Glutamatergic neuron (in vitro differentiated cells): ENCODE data around the gene DOCK1. TPM values are rescaled to one million over a fixed set of nuclear protein-coding genes. Genes with fewer than 3 reads are reported as not detected.

Experiments used
- DNase-seq: peaks from one replicate; pipeline ENCODE4 v3.0.0; 2022
- H3K27ac Mint-ChIP-seq: one replicate; pipeline ENCODE4 v1.8.0; 2020; ENCODE audit warnings: mild to moderate bottlenecking, mixed read lengths, inconsistent platforms; ENCODE audit not compliant: unreplicated experiment
- H3K27me3 Mint-ChIP-seq: one replicate; pipeline ENCODE4 v1.8.0; 2020; ENCODE audit warnings: mild to moderate bottlenecking, moderate library complexity, mixed read lengths, inconsistent platforms; ENCODE audit not compliant: unreplicated experiment
- H3K36me3 Mint-ChIP-seq: one replicate; pipeline ENCODE4 v1.8.0; 2020; ENCODE audit warnings: mild to moderate bottlenecking, mixed read lengths, inconsistent platforms; ENCODE audit not compliant: unreplicated experiment
- H3K4me1 Mint-ChIP-seq: one replicate; pipeline ENCODE4 v1.8.0; 2020; ENCODE audit warnings: mild to moderate bottlenecking, low read depth, mixed read lengths, inconsistent platforms; ENCODE audit not compliant: unreplicated experiment
- H3K4me3 Mint-ChIP-seq: one replicate; pipeline ENCODE4 v1.8.0; 2020; ENCODE audit warnings: mild to moderate bottlenecking, mixed read lengths, inconsistent platforms; ENCODE audit not compliant: unreplicated experiment
- H3K9me3 Mint-ChIP-seq: one replicate; pipeline ENCODE4 v1.8.0; 2020; ENCODE audit warnings: mild to moderate bottlenecking, moderate library complexity, mixed read lengths, inconsistent platforms; ENCODE audit not compliant: unreplicated experiment
- total RNA-seq: library from RNA; stranded (reverse); fragmentation: NEBNext Ultra II Directional; extraction: Animal tissue kit (Norgen Biotek cat#: 25700); gene quantifications from one replicate; pipeline ENCODE4 v1.2.1, GENCODE V29; 2021; ENCODE audit not compliant: unreplicated experiment
- TF ChIP-seq, protein P1 (sequence below): fragments of 200-600 bp; sonication (generic); IDR thresholded peaks from one replicate; pipeline ENCODE4 v1.5.0; 2021; ENCODE audit not compliant: partially characterized antibody, unreplicated experiment

The DOCK1 gene
- total RNA-seq, 1 donor from 2014 or later: 19.7 TPM

- TF ChIP-seq, protein P1, sequence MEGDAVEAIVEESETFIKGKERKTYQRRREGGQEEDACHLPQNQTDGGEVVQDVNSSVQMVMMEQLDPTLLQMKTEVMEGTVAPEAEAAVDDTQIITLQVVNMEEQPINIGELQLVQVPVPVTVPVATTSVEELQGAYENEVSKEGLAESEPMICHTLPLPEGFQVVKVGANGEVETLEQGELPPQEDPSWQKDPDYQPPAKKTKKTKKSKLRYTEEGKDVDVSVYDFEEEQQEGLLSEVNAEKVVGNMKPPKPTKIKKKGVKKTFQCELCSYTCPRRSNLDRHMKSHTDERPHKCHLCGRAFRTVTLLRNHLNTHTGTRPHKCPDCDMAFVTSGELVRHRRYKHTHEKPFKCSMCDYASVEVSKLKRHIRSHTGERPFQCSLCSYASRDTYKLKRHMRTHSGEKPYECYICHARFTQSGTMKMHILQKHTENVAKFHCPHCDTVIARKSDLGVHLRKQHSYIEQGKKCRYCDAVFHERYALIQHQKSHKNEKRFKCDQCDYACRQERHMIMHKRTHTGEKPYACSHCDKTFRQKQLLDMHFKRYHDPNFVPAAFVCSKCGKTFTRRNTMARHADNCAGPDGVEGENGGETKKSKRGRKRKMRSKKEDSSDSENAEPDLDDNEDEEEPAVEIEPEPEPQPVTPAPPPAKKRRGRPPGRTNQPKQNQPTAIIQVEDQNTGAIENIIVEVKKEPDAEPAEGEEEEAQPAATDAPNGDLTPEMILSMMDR: no peak
- Mint-ChIP-seq H3K27ac (no peak overlapping the region), H3K36me3 (no peaks in the 10 kb centered on the region), H3K9me3 (peaks cover 3% of the 10 kb centered on the region), H3K4me3 (no peak overlapping the region), H3K4me1 (no peaks in the 10 kb centered on the region), H3K27me3 (peaks cover 2% of the 10 kb centered on the region)
- no peak for DNase-seq
Measured at GRCh38 chr10:127200646-127201045, 295.4 kb downstream of the DOCK1 start.

DNA sequence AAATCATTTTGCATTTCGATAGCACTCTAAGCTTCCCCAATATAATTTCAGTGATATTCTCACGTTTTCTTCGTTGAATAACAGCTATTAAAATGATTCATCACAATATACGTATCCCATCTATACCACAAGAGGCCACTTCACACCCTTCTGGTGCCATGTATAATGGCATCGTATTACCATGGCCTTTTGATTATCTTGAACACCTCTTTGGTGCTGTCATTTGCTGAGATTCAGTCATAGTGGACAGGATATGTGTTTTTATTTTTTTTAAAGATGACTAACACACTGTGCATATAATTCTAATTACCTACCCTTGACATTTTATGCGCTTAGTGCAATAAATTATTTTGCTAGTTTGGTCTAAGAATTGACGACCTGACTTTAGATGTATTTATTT is 297.8 kb downstream of the DOCK1 start:
- no peak for DNase-seq
- Mint-ChIP-seq H3K36me3 (no peaks in the 10 kb centered on the region), H3K27me3 (no peaks in the 10 kb centered on the region), H3K27ac (no peak overlapping the region), H3K4me1 (no peaks in the 10 kb centered on the region), H3K4me3 (no peak overlapping the region), H3K9me3 (no peaks in the 10 kb centered on the region)
- TF ChIP-seq, protein P1: no peak

GRCh38 chr10:127207081-127207480 is 301.9 kb downstream of the DOCK1 start:
- H3K4me1 Mint-ChIP-seq: peaks cover 7% of the 10 kb centered on the region
- TF ChIP-seq, protein P1: no peak
- no peak for DNase-seq
- H3K27me3 Mint-ChIP-seq: no peaks in the 10 kb centered on the region
- H3K36me3 Mint-ChIP-seq: no peaks in the 10 kb centered on the region
- no peak overlapping the region for H3K27ac Mint-ChIP-seq
- H3K4me3 Mint-ChIP-seq: no peak overlapping the region
- no peaks in the 10 kb centered on the region for H3K9me3 Mint-ChIP-seq

DNA sequence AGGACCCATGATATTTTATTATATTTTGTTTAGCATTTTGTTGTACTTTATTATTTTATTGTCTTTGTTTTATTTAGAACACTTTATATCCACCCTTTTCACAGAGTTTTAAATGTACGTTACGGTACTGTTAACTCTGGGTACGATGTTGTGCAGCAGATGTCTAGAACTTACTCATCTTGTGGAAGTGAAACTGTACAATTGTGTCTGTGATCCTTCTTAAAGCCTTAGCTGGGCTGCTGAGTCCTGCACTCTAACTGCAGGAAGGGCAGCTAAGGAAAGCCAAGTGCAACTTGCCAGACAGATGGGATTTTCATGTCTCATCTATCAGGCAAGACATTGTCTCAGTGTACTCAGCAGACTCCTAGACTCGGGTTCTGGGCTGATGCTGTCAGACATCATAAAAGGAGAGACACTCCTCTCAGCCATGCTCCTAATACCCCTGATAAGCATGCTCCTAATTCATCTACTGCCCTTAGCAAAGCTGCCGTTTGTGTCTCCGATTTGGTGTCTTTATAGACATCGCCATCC is 305.8 kb downstream of the DOCK1 start:
- Mint-ChIP-seq H3K9me3 (peaks cover 2% of the 10 kb centered on the region), H3K36me3 (no peaks in the 10 kb centered on the region), H3K4me1 (peaks cover 10% of the 10 kb centered on the region), H3K27ac (no peak overlapping the region), H3K4me3 (peak overlapping the region; percentile 15), H3K27me3 (peaks cover 4% of the 10 kb centered on the region)
- TF ChIP-seq, protein P1: no peak
- DNase-seq: no peak

DNA sequence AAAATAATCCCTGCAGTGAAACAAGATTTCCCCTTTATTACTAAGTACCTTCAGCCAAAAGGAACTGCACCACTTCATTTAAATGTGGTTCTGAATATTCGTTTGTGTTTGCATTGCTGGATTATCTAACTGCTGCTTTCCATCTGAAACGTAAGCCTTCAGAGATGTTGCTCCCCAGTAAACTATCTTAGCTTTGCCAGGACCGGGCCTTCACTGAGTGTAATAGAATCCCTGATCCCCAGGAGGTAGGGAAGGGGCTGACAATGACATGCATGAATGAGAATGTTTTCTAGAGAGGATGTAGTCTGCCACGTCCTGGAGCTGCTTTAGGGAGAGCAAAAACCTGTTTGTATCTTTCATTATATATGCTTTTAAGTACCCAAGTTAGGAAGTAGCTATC is 310.6 kb downstream of the DOCK1 start:
- TF ChIP-seq, protein P1: no peak
- H3K27me3 Mint-ChIP-seq: peaks cover 4% of the 10 kb centered on the region
- H3K4me1 Mint-ChIP-seq: peaks cover 16% of the 10 kb centered on the region
- H3K27ac Mint-ChIP-seq: no peak overlapping the region
- no peaks in the 10 kb centered on the region for H3K36me3 Mint-ChIP-seq
- no peak for DNase-seq
- H3K9me3 Mint-ChIP-seq: peaks cover 2% of the 10 kb centered on the region
- no peak overlapping the region for H3K4me3 Mint-ChIP-seq
